GM23338 (cell line): ENCODE measurements around the gene SMTN.

Source experiments
- CTCF ChIP-seq, 2 experiments: fragments of 200-600 bp in 1 of 2; sonication (generic) in 1 of 2; conservative IDR thresholded peaks; 2 replicates each; pipeline versions ENCODE4 v1.5.1 to v1.6.1; 2016 to 2017; ENCODE audit warnings: antibody characterized with exemption in 2 of 2, low read depth in 2 of 2, mild to moderate bottlenecking in 2 of 2, moderate library complexity in 1 of 2
- EZH2 ChIP-seq: fragments of 200-600 bp; sonication (generic); IDR thresholded peaks from one replicate; pipeline ENCODE4 v1.8.0; 2017; ENCODE audit warnings: antibody characterized with exemption, mild to moderate bottlenecking, low read depth; ENCODE audit not compliant: unreplicated experiment
- EZH2phosphoT487 ChIP-seq: fragments of 200-600 bp; sonication (generic); IDR thresholded peaks from one replicate; pipeline ENCODE4 v1.8.1; 2018; ENCODE audit warnings: antibody characterized with exemption; ENCODE audit not compliant: unreplicated experiment
- JUNB ChIP-seq: IDR thresholded peaks from one replicate; pipeline ENCODE4 v1.6.1; 2016; ENCODE audit warnings: antibody characterized with exemption; ENCODE audit not compliant: unreplicated experiment
- POLR2AphosphoS5 ChIP-seq: IDR thresholded peaks from 2 replicates; pipeline ENCODE4 v1.6.1; 2016; ENCODE audit warnings: antibody characterized with exemption, low read depth

- no peak for TF ChIP-seq CTCF (conservative IDR thresholded peaks at IDR 0.05; ENCODE audit: low read depth in 2 of 2)
- TF ChIP-seq EZH2phosphoT487, result no peak
- no peak for TF ChIP-seq EZH2
- TF ChIP-seq JUNB, result no peak
- no peak for TF ChIP-seq POLR2AphosphoS5
These were observed 26.7 kb downstream of the SMTN start for GRCh38 chr22:31107894-31108218.
